ENCODE data around the gene DCST1.

DNA sequence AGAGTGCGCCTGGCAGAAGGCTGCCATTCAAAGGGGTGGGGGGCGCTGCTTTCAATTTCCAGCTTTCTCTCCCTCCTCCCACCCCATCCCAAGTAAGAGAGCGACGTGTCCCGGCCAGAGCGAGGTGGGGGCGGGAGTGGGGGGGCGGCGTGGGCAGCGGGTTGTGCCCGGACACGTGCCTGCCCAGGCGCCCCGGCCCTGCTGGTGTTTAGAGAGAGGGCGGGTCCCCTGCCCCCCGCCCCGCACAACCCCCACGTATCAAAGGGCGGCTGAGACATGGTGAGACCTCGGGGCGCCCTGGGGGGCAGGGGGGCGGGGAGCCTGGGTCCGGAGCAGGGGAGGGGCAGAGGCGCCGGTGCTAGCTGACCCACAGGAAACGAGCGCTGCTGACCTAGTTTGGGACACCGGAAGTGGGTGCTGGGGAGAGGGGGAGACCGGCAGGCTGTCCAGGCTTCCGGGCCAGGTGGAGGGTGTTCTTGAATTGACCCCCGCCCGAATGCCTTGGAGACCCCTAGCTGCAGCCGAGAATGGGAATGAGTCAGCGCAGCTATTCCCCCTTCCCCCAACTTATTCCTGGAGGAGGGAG, 29.8 kb upstream of the DCST1 start:
- peak in 1 of 2 donors; percentile 16 for TF ChIP-seq POLR2A (IDR thresholded peaks at IDR 0.05)
- TF ChIP-seq, protein P1, sequence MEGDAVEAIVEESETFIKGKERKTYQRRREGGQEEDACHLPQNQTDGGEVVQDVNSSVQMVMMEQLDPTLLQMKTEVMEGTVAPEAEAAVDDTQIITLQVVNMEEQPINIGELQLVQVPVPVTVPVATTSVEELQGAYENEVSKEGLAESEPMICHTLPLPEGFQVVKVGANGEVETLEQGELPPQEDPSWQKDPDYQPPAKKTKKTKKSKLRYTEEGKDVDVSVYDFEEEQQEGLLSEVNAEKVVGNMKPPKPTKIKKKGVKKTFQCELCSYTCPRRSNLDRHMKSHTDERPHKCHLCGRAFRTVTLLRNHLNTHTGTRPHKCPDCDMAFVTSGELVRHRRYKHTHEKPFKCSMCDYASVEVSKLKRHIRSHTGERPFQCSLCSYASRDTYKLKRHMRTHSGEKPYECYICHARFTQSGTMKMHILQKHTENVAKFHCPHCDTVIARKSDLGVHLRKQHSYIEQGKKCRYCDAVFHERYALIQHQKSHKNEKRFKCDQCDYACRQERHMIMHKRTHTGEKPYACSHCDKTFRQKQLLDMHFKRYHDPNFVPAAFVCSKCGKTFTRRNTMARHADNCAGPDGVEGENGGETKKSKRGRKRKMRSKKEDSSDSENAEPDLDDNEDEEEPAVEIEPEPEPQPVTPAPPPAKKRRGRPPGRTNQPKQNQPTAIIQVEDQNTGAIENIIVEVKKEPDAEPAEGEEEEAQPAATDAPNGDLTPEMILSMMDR (IDR thresholded peaks at IDR 0.05): no peak
- TF ChIP-seq EP300 (IDR thresholded peaks at IDR 0.05): peak in 1 of 2 donors; percentile 40

Measured in tibial nerve (tissue), 4 donors.